HFFc6 (cell line): ENCODE data around the gene LPAR3. TPM values are rescaled to one million over a fixed set of nuclear protein-coding genes. Genes with fewer than 3 reads are reported as not detected.

Experiments used
- DNase-seq: peaks from one replicate; pipeline ENCODE4 v3.0.0-alpha.2; 2018
- H3K27ac Mint-ChIP-seq: 2 replicates; pipeline ENCODE4 v1.8.0; 2020; ENCODE audit warnings: mild to moderate bottlenecking, mixed read lengths
- H3K27me3 Mint-ChIP-seq: 2 replicates; pipeline ENCODE4 v1.8.0; 2021; ENCODE audit warnings: mild to moderate bottlenecking, moderate library complexity, mixed read lengths; ENCODE audit not compliant: insufficient read depth
- H3K36me3 Mint-ChIP-seq: 2 replicates; pipeline ENCODE4 v1.8.0; 2021; ENCODE audit warnings: low read depth, mixed read lengths
- H3K4me1 Mint-ChIP-seq: 2 replicates; pipeline ENCODE4 v1.8.0; 2020; ENCODE audit warnings: low read depth, mixed read lengths
- H3K4me3 Mint-ChIP-seq: 2 replicates; pipeline ENCODE4 v1.8.0; 2020; ENCODE audit warnings: mild to moderate bottlenecking, moderate library complexity, mixed read lengths
- H3K9me3 Mint-ChIP-seq: 2 replicates; pipeline ENCODE4 v1.8.0; 2020; ENCODE audit warnings: mild to moderate bottlenecking, mixed read lengths
- total RNA-seq, 6 experiments: library from RNA; stranded (reverse); fragmentation: NEBNext Ultra II Directional; extraction: Animal tissue kit (Norgen Biotek cat#: 25700); gene quantifications; 2 replicates in 1 of 6; 3 replicates in 5 of 6; pipeline ENCODE4 v1.2.3, GENCODE V29; 2021
- TF ChIP-seq, protein P1 (sequence below): fragments of 200-600 bp; sonication (generic); IDR thresholded peaks from 2 replicates; pipeline ENCODE4 v1.5.0; 2021; ENCODE audit warnings: antibody characterized with exemption, mild to moderate bottlenecking

The LPAR3 gene
- total RNA-seq, 6 experiments from 2014 or later: 0.28 to 3.1 (median 2.0) TPM

DNA sequence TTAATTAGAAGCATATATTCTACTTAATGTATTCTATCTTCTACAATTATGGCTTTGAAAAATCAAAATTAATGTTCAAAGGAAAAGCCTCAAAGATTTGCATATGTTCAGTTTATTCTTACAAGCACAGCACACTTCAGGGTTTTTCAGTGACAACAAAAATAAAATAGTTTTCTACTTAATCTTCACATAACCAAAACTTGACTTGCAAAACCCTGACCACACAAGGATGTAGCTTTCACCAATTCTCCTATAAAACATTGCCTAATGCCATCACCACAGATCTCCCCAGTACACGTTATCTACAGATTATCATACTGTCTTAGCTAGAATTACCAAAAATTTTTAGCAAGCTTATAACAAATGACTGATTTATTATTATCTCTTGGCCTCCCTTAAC is 23.3 kb downstream of the LPAR3 start:
- Mint-ChIP-seq H3K4me1 (peaks cover 27% of the 10 kb centered on the region), H3K27ac (peak overlapping the region; percentile 5; the same call in 1 of the 2 replicates), H3K4me3 (no peak overlapping the region), H3K9me3 (no peaks in the 10 kb centered on the region), H3K27me3 (peaks cover 6% of the 10 kb centered on the region; the same call in 1 of the 2 replicates), H3K36me3 (no peaks in the 10 kb centered on the region)
- TF ChIP-seq, protein P1, sequence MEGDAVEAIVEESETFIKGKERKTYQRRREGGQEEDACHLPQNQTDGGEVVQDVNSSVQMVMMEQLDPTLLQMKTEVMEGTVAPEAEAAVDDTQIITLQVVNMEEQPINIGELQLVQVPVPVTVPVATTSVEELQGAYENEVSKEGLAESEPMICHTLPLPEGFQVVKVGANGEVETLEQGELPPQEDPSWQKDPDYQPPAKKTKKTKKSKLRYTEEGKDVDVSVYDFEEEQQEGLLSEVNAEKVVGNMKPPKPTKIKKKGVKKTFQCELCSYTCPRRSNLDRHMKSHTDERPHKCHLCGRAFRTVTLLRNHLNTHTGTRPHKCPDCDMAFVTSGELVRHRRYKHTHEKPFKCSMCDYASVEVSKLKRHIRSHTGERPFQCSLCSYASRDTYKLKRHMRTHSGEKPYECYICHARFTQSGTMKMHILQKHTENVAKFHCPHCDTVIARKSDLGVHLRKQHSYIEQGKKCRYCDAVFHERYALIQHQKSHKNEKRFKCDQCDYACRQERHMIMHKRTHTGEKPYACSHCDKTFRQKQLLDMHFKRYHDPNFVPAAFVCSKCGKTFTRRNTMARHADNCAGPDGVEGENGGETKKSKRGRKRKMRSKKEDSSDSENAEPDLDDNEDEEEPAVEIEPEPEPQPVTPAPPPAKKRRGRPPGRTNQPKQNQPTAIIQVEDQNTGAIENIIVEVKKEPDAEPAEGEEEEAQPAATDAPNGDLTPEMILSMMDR: no peak
- DNase-seq: peak; percentile 53

DNA sequence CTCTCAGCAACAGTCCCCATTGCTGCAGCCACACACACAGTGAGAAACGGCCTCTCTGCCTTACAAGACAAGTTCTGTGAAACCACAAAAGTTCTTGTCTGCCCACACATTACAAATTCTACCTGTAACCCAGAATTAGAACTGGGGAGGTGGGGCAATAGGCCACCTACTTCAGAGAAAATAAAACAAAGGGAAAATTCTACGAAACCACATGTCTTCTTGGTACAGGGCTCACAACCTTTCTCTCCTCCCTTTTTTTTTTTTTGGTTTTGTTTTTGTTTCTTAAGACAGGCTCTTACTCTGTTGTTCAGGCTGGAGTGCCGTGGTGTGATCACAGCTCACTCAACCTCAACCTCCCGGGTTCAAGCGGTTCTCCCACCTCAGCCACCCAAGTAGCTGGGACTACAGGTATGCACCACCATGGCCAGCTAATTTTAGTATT is 30.2 kb downstream of the LPAR3 start:
- no peaks in the 10 kb centered on the region for H3K36me3 Mint-ChIP-seq
- H3K27me3 Mint-ChIP-seq: peaks cover 4% of the 10 kb centered on the region
- no peaks in the 10 kb centered on the region for H3K9me3 Mint-ChIP-seq
- DNase-seq: no peak
- no peak overlapping the region for H3K4me3 Mint-ChIP-seq
- H3K4me1 Mint-ChIP-seq: no peaks in the 10 kb centered on the region
- H3K27ac Mint-ChIP-seq: no peak overlapping the region
- TF ChIP-seq, protein P1: no peak

DNA sequence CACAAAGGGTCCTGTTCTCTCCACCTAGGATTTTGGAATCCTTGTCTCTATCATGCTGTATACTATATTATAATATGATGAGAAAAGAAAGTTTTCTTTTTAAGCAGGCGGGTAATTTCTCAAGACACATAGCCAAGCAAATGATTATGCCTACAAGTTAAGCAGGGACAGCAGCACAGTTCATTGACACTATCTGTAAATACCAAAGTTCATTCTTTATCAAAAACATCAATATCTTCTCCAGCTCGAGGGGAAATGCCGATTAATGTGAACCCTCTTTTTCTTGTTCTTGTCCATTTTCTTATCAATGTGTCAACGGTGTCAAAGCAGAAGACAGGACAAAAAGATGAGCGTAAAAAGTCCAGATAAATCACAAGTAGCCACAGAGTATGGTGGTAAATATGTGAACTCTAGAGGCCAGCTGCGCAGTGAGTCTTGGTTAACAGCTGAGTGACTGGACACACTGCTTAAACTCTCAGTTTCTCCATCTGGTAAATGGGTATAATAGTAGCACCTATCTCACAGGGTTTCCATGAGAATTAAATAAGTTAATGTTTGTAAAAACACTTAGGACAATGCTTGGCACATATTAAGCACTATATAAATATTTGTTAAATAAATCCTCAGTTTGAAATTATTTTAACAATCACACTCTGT is 30.9 kb downstream of the LPAR3 start:
- Mint-ChIP-seq H3K27me3 (peaks cover 4% of the 10 kb centered on the region), H3K4me3 (no peak overlapping the region), H3K27ac (no peak overlapping the region), H3K4me1 (no peaks in the 10 kb centered on the region), H3K36me3 (no peaks in the 10 kb centered on the region), H3K9me3 (no peaks in the 10 kb centered on the region)
- TF ChIP-seq, protein P1: no peak
- no peak for DNase-seq

DNA sequence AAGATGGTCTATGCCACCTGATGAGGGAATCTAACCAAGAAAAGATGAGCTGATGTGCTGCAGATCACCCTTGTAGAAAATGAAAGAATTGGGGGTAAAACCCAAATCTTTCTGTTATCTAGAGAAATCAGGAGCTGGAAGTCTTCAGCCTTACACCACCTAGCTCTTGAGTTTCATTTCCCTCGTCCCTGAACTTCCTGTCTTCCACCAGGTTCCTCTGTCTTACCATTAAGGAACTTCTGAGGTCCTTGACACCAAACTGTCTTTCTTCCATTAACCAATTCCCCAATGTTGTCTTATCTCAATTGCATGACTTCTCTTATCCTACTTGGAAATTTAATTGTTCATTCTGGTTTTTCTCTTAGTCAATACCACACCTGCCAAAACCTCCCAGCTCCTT is 31.5 kb downstream of the LPAR3 start:
- peaks cover 4% of the 10 kb centered on the region for H3K27me3 Mint-ChIP-seq

DNA sequence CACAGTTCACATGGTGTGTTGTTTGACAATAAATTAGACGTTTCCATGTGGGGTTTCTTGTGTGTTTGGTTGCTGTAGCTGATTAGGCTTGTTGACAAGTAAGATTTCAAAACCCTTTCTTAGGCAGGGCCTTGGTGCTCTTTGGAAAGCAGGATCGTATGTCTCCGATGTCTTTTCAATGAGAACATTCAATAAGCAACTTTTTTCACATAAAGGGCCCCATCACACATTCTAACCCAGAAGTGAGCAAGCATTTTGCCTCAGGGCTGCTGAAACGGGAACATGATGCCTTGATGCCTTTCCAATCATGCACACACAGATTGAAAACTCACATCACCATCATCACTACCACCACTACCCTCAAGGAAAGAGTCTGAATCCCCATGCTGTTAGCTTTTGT is 33.1 kb downstream of the LPAR3 start:
- Mint-ChIP-seq H3K9me3 (no peaks in the 10 kb centered on the region), H3K4me3 (no peak overlapping the region), H3K36me3 (peaks cover 5% of the 10 kb centered on the region; the same call in 1 of the 2 replicates), H3K27ac (no peak overlapping the region), H3K4me1 (peaks cover 12% of the 10 kb centered on the region), H3K27me3 (peaks cover 4% of the 10 kb centered on the region)
- no peak for DNase-seq
- TF ChIP-seq, protein P1: no peak

More for the DNA sequence above, 31.5 kb downstream of the LPAR3 start:
- Mint-ChIP-seq H3K4me3 (no peak overlapping the region), H3K27ac (no peak overlapping the region), H3K9me3 (no peaks in the 10 kb centered on the region), H3K36me3 (no peaks in the 10 kb centered on the region), H3K4me1 (no peaks in the 10 kb centered on the region)
- TF ChIP-seq, protein P1: no peak
- DNase-seq: no peak
